K562 (cell line): ENCODE results near the gene SLC44A5. TPM values are rescaled to one million over a fixed set of nuclear protein-coding genes. Genes with fewer than 3 reads are reported as not detected.

ENCODE experiments used
- ATAC-seq: fragments of 200-7000 bp; cut with Tn5 transposase; 3 replicates; pipeline ENCODE4 v1.9.1; 2020; ENCODE audit warnings: moderate library complexity
- BruUV-seq: library from RNA; stranded (reverse); fragments of 400-500 nt; replicated peaks from 2 replicates; lab custom pipeline; 2021; lab: Mats Ljungman, UMichigan
- CTCF ChIA-PET: fragments of 300-600 bp; formaldehyde crosslinking; extraction: SDS; loops from one replicate; lab custom pipeline; 2021; ENCODE audit warnings: low intra/inter-chr PET ratio; lab: Yijun Ruan, JAX
- POLR2A ChIA-PET: fragments of 300-600, 350-650 bp; sonication (Branson Sonifier 250); formaldehyde crosslinking; extraction: SDS; loops from one replicate; lab custom pipeline; 2021; ENCODE audit warnings: antibody characterized with exemption, inconsistent platforms; lab: Yijun Ruan, JAX
- DNase-seq, 4 experiments: peaks; one replicate each; pipeline versions ENCODE4 v3.0.0 to v3.0.0-alpha.2; 2011 to 2018; ENCODE audit warnings: low spot score in 3 of 4, mixed read lengths in 3 of 4; ENCODE audit errors: extremely low read depth in 1 of 4
- FAIRE-seq: peaks from 2 replicates; lab custom pipeline; 2011; peaks lifted over from hg19 to GRCh38; lab: Jason Lieb, UNC
- H2AFZ ChIP-seq: 2 replicates; pipeline ENCODE4 v1.6.0; 2011; ENCODE audit warnings: low read depth, low read length, control low read depth, inconsistent platforms
- H3K27ac ChIP-seq: fragments of 200-600 bp; 3 replicates; pipeline ENCODE4 v1.8.0; 2011; ENCODE audit warnings: low read depth, mild to moderate bottlenecking, control low read depth, inconsistent platforms, low read length, moderate library complexity, mixed read lengths; ENCODE audit errors: extremely low read depth
- H3K27me3 ChIP-seq, 2 experiments: fragments of 300-600 bp in 1 of 2; 2 replicates in 1 of 2; 3 replicates in 1 of 2; pipeline versions ENCODE4 v1.6.0 to v1.8.0; 2011; ENCODE audit warnings: inconsistent platforms in 2 of 2, low read length in 2 of 2, mild to moderate bottlenecking in 1 of 2, mixed read lengths in 1 of 2, moderate library complexity in 1 of 2; ENCODE audit not compliant: control insufficient read depth in 2 of 2, insufficient read depth in 2 of 2
- H3K36me3 ChIP-seq: fragments of 300-600 bp; 3 replicates; pipeline ENCODE4 v1.8.0; 2011; ENCODE audit warnings: mild to moderate bottlenecking, low read length, inconsistent platforms; ENCODE audit not compliant: control insufficient read depth, insufficient read depth
- H3K4me1 ChIP-seq, 2 experiments: fragments of 200-600 bp in 1 of 2; replicated peaks in 1 of 2; 2 replicates in 1 of 2; 3 replicates in 1 of 2; pipeline versions ENCODE4 v1.5.1 to v1.8.0; 2011; ENCODE audit warnings: inconsistent platforms in 2 of 2, low read length in 2 of 2, mild to moderate bottlenecking in 1 of 2, mixed read lengths in 1 of 2, moderate library complexity in 1 of 2; ENCODE audit not compliant: control insufficient read depth in 2 of 2, insufficient read depth in 2 of 2
- H3K4me2 ChIP-seq: 2 replicates; pipeline ENCODE4 v1.6.1; 2011; ENCODE audit warnings: low read length, control low read depth, inconsistent platforms, mixed read lengths; ENCODE audit not compliant: insufficient read depth
- H3K4me3 ChIP-seq: fragments of 200-600 bp; sonication (generic), shearing (Covaris generic); 2 replicates; pipeline ENCODE4 v1.5.1; 2016; ENCODE audit warnings: control low read depth, inconsistent platforms
- H3K79me2 ChIP-seq: fragments of 200-600 bp; 3 replicates; pipeline ENCODE4 v1.8.0; 2011; ENCODE audit warnings: low read length, inconsistent platforms; ENCODE audit not compliant: control insufficient read depth, insufficient read depth
- H3K9ac ChIP-seq, 2 experiments: 2 replicates each; pipeline versions ENCODE4 v1.6.0 to v1.6.1; 2011; ENCODE audit warnings: low read depth in 2 of 2, low read length in 2 of 2, control low read depth in 1 of 2, inconsistent platforms in 1 of 2, mild to moderate bottlenecking in 1 of 2, mixed read lengths in 1 of 2; ENCODE audit not compliant: insufficient read depth in 1 of 2
- H3K9me1 ChIP-seq: one replicate; pipeline ENCODE4 v1.6.0; 2011; ENCODE audit warnings: inconsistent platforms, mild to moderate bottlenecking, low read length, moderate library complexity; ENCODE audit not compliant: control insufficient read depth, insufficient read depth
- H3K9me3 ChIP-seq: replicated peaks from 2 replicates; pipeline ENCODE4 v1.5.1; 2011; ENCODE audit warnings: low read depth, low read length, inconsistent platforms; ENCODE audit not compliant: control insufficient read depth, insufficient read depth
- H4K20me1 ChIP-seq: replicated peaks from 2 replicates; pipeline ENCODE4 v1.6.1; 2011; ENCODE audit warnings: low read length, inconsistent platforms, mixed read lengths; ENCODE audit not compliant: control insufficient read depth, insufficient read depth
- ASH1L ChIP-seq: fragments of 450-650 bp; IDR thresholded peaks from 2 replicates; pipeline ENCODE4 v1.6.1; 2018; ENCODE audit warnings: borderline replicate concordance, mild to moderate bottlenecking, low read depth; ENCODE audit not compliant: partially characterized antibody
- CEBPG ChIP-seq, 3 experiments: fragments of 200-800 bp in 1 of 3; sonication (Bioruptor generic) in 1 of 3; sonication (generic) in 1 of 3; formaldehyde crosslinking in 1 of 3; IDR thresholded peaks in 2 of 3; conservative IDR thresholded peaks in 1 of 3; 2 replicates each; pipeline versions ENCODE4 v1.6.1 to v1.8.0; 2016 to 2022; ENCODE audit warnings: missing compliant biosample characterization in 2 of 3, missing genetic modification characterization in 2 of 3, mild to moderate bottlenecking in 1 of 3, missing genetic modification reagents in 1 of 3
- EGR1 ChIP-seq: fragments of 450-650 bp; conservative IDR thresholded peaks from 2 replicates; pipeline ENCODE4 v1.6.1; 2017; ENCODE audit warnings: mild to moderate bottlenecking
- KLF1 ChIP-seq: fragments of 450-650 bp; IDR thresholded peaks from 2 replicates; pipeline ENCODE4 v1.6.1; 2016; ENCODE audit warnings: missing genetic modification characterization, missing compliant biosample characterization
- NR2F6 ChIP-seq: fragments of 450-650 bp; formaldehyde crosslinking; IDR thresholded peaks from 2 replicates; pipeline ENCODE4 v1.4.0; 2020; ENCODE audit warnings: mild to moderate bottlenecking
- POLR2B ChIP-seq: fragments of 450-650 bp; IDR thresholded peaks from 2 replicates; pipeline ENCODE4 v1.6.1; 2018; ENCODE audit warnings: low read depth; ENCODE audit not compliant: partially characterized antibody
- SAFB2 ChIP-seq: fragments of 200-400 bp; formaldehyde crosslinking; IDR thresholded peaks from 2 replicates; pipeline ENCODE4 v1.6.1; 2018; ENCODE audit warnings: borderline replicate concordance, low read length, low read depth, moderate library complexity; ENCODE audit not compliant: severe bottlenecking
- SETDB1 ChIP-seq: IDR thresholded peaks from one replicate; pipeline ENCODE4 v1.6.1; 2012; ENCODE audit warnings: low read length, control low read depth, inconsistent platforms
- SREBF2 ChIP-seq: sonication (generic); formaldehyde crosslinking; IDR thresholded peaks from 2 replicates; pipeline ENCODE4 v1.4.0; 2020; ENCODE audit warnings: mild to moderate bottlenecking, missing genetic modification reagents
- TAF9B ChIP-seq: fragments of 450-650 bp; IDR thresholded peaks from 2 replicates; pipeline ENCODE4 v1.6.1; 2018; ENCODE audit warnings: mild to moderate bottlenecking; ENCODE audit not compliant: partially characterized antibody
- XRCC3 ChIP-seq: fragments of 450-650 bp; IDR thresholded peaks from 2 replicates; pipeline ENCODE4 v1.6.1; 2017; ENCODE audit warnings: mild to moderate bottlenecking, moderate library complexity
- XRCC5 ChIP-seq: fragments of 200-400 bp; formaldehyde crosslinking; IDR thresholded peaks from 2 replicates; pipeline ENCODE4 v1.6.1; 2017; ENCODE audit warnings: low read depth, mild to moderate bottlenecking, low read length
- ZC3H8 ChIP-seq: fragments of 450-650 bp; IDR thresholded peaks from 2 replicates; pipeline ENCODE4 v1.6.1; 2017
- ZNF3 ChIP-seq: fragments of 250-450 bp; sonication (Bioruptor Pico); IDR thresholded peaks from 2 replicates; pipeline ENCODE4 v1.5.0; 2021; ENCODE audit warnings: mild to moderate bottlenecking, moderate library complexity
- WGBS: fragments of 100-300 bp; shearing (Covaris generic); methylation state at CpG from one replicate; pipeline ENCODE4 v1.1.6; 2016; ENCODE audit warnings: low coverage, mixed read lengths; ENCODE audit not compliant: insufficient coverage; ENCODE audit errors: missing lambda C conversion rate; 5-methylcytosine and 5-hydroxymethylcytosine counted together
- in situ Hi-C: fragments of 300-500 bp; cut with MboI; formaldehyde crosslinking; loops from 4 replicates; pipeline ENCODE4 v1.15.0; 2018; ENCODE audit warnings: inconsistent platforms, mixed read lengths
- intact Hi-C: fragments of 100-400 bp; cut with micrococcal nuclease; formaldehyde crosslinking; loops from 2 replicates; pipeline ENCODE4 v1.14.2; 2022
- polyA plus RNA-seq, 8 experiments: library from polyadenylated mRNA; depleted of rRNA in 4 of 8; stranded (reverse) in 5 of 8; unstranded in 3 of 8; fragments of >200 nt; fragmentation: Nextera tagmentation in 2 of 8; fragmentation: Illumina TruSeq in 1 of 8; extraction: Ambion mirVana in 2 of 8; extraction: Trizol in 1 of 8; gene quantifications; 2 replicates each; pipeline versions ENCODE4 v1.2.1 to v1.2.3, GENCODE V29; 2011 to 2014; ENCODE audit warnings: inconsistent platforms in 1 of 8, missing spikeins in 1 of 8
- total RNA-seq, 7 experiments: library from RNA; depleted of rRNA in 6 of 7; stranded (reverse); fragments of >200 nt in 6 of 7; fragmentation: Illumina TruSeq in 2 of 7; extraction: Trizol in 2 of 7; gene quantifications; 2 replicates each; pipeline versions ENCODE4 v1.2.1 to v1.2.3, GENCODE V29; 2011 to 2021; ENCODE audit warnings: low replicate concordance in 1 of 7
- TF ChIP-seq, protein P1 (sequence below): fragments of 250-450 bp; sonication (Bioruptor Pico); IDR thresholded peaks from 2 replicates; pipeline ENCODE4 v1.8.0; 2021; ENCODE audit warnings: mild to moderate bottlenecking, moderate library complexity

SLC44A5 gene
- total and polyA plus RNA-seq, 9 of the 15 experiments (the other 6 are each of a cell fraction or from before 2014, with no cell fraction given), result 1.2 to 10.1 (median 3.2) TPM

DNA sequence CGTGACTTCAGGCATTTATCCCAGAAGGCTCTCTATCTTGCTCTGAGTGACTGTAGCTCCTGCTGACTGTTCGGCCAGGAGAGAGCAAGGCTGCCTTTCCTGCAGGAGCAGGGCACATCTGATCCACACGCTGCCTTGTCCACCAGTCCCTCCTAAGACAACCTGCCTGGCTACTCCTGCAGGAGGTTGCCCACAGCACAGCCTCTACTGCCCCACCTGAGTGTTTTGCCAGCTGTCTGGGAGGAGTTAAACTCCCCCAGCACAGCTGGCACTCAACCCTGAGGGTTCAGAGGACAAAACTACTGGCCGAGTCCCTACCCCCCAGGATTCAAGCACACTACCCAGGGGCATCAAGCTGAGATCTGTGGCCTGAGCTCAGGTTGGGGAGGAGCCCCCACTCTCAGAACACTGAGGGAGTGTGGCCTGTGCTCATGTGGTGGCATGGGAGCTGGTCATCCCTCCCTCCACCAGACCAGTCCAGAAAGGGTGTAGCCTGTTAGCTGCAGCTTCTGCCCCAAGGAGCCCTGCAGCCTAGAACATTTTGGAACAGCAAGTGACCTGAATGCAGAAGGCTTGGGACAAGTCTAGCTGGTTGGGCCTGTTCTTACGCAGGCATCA is 237.3 kb downstream of the SLC44A5 start:
- H3K27ac ChIP-seq, result no peak overlapping the region
- in situ Hi-C loops, result no loop called here
- WGBS, result 47% methylated on average over 5 of the region's 5 CpGs

More for the DNA sequence above, 237.3 kb downstream of the SLC44A5 start:
- ATAC-seq (peak; percentile 42), DNase-seq (no peak), FAIRE-seq (no peak)
- intact Hi-C loops, result loop anchor here (5.0 kb wide), 1 partner anchor 106 kb away; no protein-coding TSS in a partner anchor
- Histone ChIP-seq H3K36me3 (no peaks in the 10 kb centered on the region), H2AFZ (no peak overlapping the region), H3K4me2 (0 out of 2 replicates have a peak overlapping the region, but pooled peaks have one; percentile 49), H3K9ac (peak overlapping the region in 1 of 2 experiments; percentile 58; a peak in 1 of 4 replicates), H3K79me2 (peaks cover 31% of the 10 kb centered on the region), H3K9me1 (no peaks in the 10 kb centered on the region), H4K20me1 (no peaks in the 10 kb centered on the region), H3K9me3 (no peaks in the 10 kb centered on the region), H3K4me3 (no peak overlapping the region), H3K4me1 (peaks cover 0 to 11% of the 10 kb centered on the region in 2 experiments; a peak in 2 of 5 replicates), H3K27me3 (no peaks in the 10 kb centered on the region)
- BruUV-seq, result no TSS peak
- ChIA-PET POLR2A (interaction anchor here (0.7 to 2.1 kb wide), 3 partner anchors 16 to 36 kb away, joined by 3 to 5 read pairs (median 3); no protein-coding TSS in a partner anchor), CTCF (no interaction called here)
- TF ChIP-seq, protein P1, sequence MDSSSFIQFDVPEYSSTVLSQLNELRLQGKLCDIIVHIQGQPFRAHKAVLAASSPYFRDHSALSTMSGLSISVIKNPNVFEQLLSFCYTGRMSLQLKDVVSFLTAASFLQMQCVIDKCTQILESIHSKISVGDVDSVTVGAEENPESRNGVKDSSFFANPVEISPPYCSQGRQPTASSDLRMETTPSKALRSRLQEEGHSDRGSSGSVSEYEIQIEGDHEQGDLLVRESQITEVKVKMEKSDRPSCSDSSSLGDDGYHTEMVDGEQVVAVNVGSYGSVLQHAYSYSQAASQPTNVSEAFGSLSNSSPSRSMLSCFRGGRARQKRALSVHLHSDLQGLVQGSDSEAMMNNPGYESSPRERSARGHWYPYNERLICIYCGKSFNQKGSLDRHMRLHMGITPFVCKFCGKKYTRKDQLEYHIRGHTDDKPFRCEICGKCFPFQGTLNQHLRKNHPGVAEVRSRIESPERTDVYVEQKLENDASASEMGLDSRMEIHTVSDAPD (CRISPR knock-in tag), result no peak
- TF ChIP-seq XRCC3 (no peak), XRCC5 (no peak), CEBPG (CRISPR knock-in tag; IDR thresholded peaks at IDR 0.05) (no peak), CEBPG (tag; conservative IDR thresholded peaks at IDR 0.05 in 1 of 2, IDR thresholded peaks at IDR 0.05 in 1 of 2) (no peak), ZC3H8 (no peak), NR2F6 (CRISPR knock-in tag) (no peak), SAFB2 (no peak), SETDB1 (no peak), KLF1 (tag) (no peak), TAF9B (no peak), ASH1L (no peak), EGR1 (no peak), ZNF3 (no peak), POLR2B (no peak), SREBF2 (CRISPR knock-in tag) (no peak)
